Measurements from ENCODE around the gene PINK1.

The PINK1 gene

DNA sequence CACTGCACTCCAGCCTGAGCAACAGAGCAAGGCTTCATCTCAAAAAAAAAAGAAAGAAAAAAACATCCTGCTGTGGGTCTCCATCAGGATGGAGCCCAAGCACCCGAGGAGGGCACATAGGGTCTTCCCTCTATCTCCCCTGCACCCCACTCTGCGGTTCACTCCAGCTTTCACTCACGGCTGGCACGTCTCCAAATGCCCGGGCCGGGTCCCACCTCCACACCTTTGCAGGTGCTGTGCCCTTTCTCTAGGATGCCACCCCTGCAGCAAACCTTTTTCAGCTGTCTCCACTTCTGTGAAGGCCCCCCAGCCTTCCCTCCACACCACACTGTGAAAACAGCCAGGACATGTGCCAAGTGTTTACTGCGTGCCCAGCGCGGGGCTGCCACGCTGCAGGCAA, 50.4 kb downstream of the PINK1 start:
- no peak overlapping the region for H4K12ac ChIP-seq (ENCODE audit: low read depth, low read length)
- H3K4ac ChIP-seq (ENCODE audit: low read depth, low read length), result no peak overlapping the region
- H3K4me3 ChIP-seq (ENCODE audit: low read depth, low read length), result peak overlapping the region; percentile 34
- H3K18ac ChIP-seq (ENCODE audit: low read length), result no peak overlapping the region
- H2AK5ac ChIP-seq (ENCODE audit: low read length), result no peak overlapping the region
- H3K4me2 ChIP-seq (ENCODE audit: low read length), result no peak overlapping the region
- no peaks in the 10 kb centered on the region for H3K9me3 ChIP-seq (ENCODE audit: insufficient read depth, low read depth, low read length)
- no peak overlapping the region for H2BK120ac ChIP-seq (ENCODE audit: insufficient read depth, low read length, poor library complexity)
- DNase-seq, result no peak
- H3K14ac ChIP-seq (ENCODE audit: low read length), result no peak overlapping the region
- no peaks in the 10 kb centered on the region for H3K4me1 ChIP-seq (ENCODE audit: control insufficient read depth in 1 of 2, insufficient read depth in 2 of 2, low read length in 2 of 2)
- H3K27ac ChIP-seq (ENCODE audit: low read depth, low read length), result no peak overlapping the region
- H3K9ac ChIP-seq (ENCODE audit: low read length), result no peak overlapping the region
- no peak overlapping the region for H2BK12ac ChIP-seq (ENCODE audit: low read length)
- no peaks in the 10 kb centered on the region for H3K27me3 ChIP-seq (ENCODE audit: insufficient read depth, low read length)
- no peak overlapping the region for H2AFZ ChIP-seq (ENCODE audit: insufficient read depth, low read length, poor library complexity)
- H3K79me2 ChIP-seq (ENCODE audit: control insufficient read depth, insufficient read depth, low read length, poor library complexity), result no peaks in the 10 kb centered on the region
- no peak overlapping the region for H2BK5ac ChIP-seq (ENCODE audit: low read depth, low read length, poor library complexity)
- no peaks in the 10 kb centered on the region for H3K36me3 ChIP-seq (ENCODE audit: control insufficient read depth in 1 of 2, insufficient read depth in 2 of 2, low read length in 2 of 2)
- H4K8ac ChIP-seq (ENCODE audit: low read depth, low read length), result no peak overlapping the region
- H3K23ac ChIP-seq (ENCODE audit: low read length), result no peak overlapping the region
- H3K79me1 ChIP-seq (ENCODE audit: low read length), result no peaks in the 10 kb centered on the region
- no peak overlapping the region for H4K91ac ChIP-seq (ENCODE audit: low read depth, low read length)
- WGBS (ENCODE audit: extremely low coverage, insufficient coverage, insufficient read length), result no CpG with 5 or more reads among the region's 10 CpGs

- Histone ChIP-seq H2BK12ac (ENCODE audit: low read length) (no peak overlapping the region), H3K79me1 (ENCODE audit: low read length) (no peaks in the 10 kb centered on the region), H3K79me2 (ENCODE audit: control insufficient read depth, insufficient read depth, low read length, poor library complexity) (no peaks in the 10 kb centered on the region), H2BK5ac (ENCODE audit: low read depth, low read length, poor library complexity) (no peak overlapping the region), H3K9me3 (ENCODE audit: insufficient read depth, low read depth, low read length) (no peaks in the 10 kb centered on the region), H3K14ac (ENCODE audit: low read length) (no peak overlapping the region), H3K27me3 (ENCODE audit: insufficient read depth, low read length) (no peaks in the 10 kb centered on the region), H2AFZ (ENCODE audit: insufficient read depth, low read length, poor library complexity) (no peak overlapping the region), H3K27ac (ENCODE audit: low read depth, low read length) (no peak overlapping the region), H4K91ac (ENCODE audit: low read depth, low read length) (no peak overlapping the region), H3K18ac (ENCODE audit: low read length) (no peak overlapping the region), H4K12ac (ENCODE audit: low read depth, low read length) (no peak overlapping the region), H3K4ac (ENCODE audit: low read depth, low read length) (no peak overlapping the region), H4K8ac (ENCODE audit: low read depth, low read length) (no peak overlapping the region), H3K36me3 (ENCODE audit: control insufficient read depth in 1 of 2, insufficient read depth in 2 of 2, low read length in 2 of 2) (no peaks in the 10 kb centered on the region), H3K4me2 (ENCODE audit: low read length) (no peak overlapping the region), H3K9ac (ENCODE audit: low read length) (no peak overlapping the region), H2BK120ac (ENCODE audit: insufficient read depth, low read length, poor library complexity) (no peak overlapping the region), H3K4me1 (ENCODE audit: control insufficient read depth in 1 of 2, insufficient read depth in 2 of 2, low read length in 2 of 2) (no peaks in the 10 kb centered on the region), H3K4me3 (ENCODE audit: low read depth, low read length) (peak overlapping the region; percentile 34), H3K23ac (ENCODE audit: low read length) (no peak overlapping the region), H2AK5ac (ENCODE audit: low read length) (no peak overlapping the region)
- no CpG with 5 or more reads among the region's 13 CpGs for WGBS (ENCODE audit: extremely low coverage, insufficient coverage, insufficient read length)
- no peak for DNase-seq
These were observed 50.9 kb downstream of the PINK1 start for GRCh38 chr1:20684050-20684620.

GRCh38 chr1:20684651-20685050, 51.4 kb downstream of the PINK1 start:
- no peaks in the 10 kb centered on the region for H3K9me3 ChIP-seq (ENCODE audit: insufficient read depth, low read depth, low read length)
- no CpG with 5 or more reads among the region's 14 CpGs for WGBS (ENCODE audit: extremely low coverage, insufficient coverage, insufficient read length)
- no peaks in the 10 kb centered on the region for H3K79me2 ChIP-seq (ENCODE audit: control insufficient read depth, insufficient read depth, low read length, poor library complexity)
- no peak overlapping the region for H2BK5ac ChIP-seq (ENCODE audit: low read depth, low read length, poor library complexity)
- H3K9ac ChIP-seq (ENCODE audit: low read length), result no peak overlapping the region
- H2AK5ac ChIP-seq (ENCODE audit: low read length), result no peak overlapping the region
- no peaks in the 10 kb centered on the region for H3K36me3 ChIP-seq (ENCODE audit: control insufficient read depth in 1 of 2, insufficient read depth in 2 of 2, low read length in 2 of 2)
- H3K23ac ChIP-seq (ENCODE audit: low read length), result no peak overlapping the region
- H2AFZ ChIP-seq (ENCODE audit: insufficient read depth, low read length, poor library complexity), result no peak overlapping the region
- H3K4me3 ChIP-seq (ENCODE audit: low read depth, low read length), result no peak overlapping the region
- H3K27me3 ChIP-seq (ENCODE audit: insufficient read depth, low read length), result no peaks in the 10 kb centered on the region
- H3K4me1 ChIP-seq (ENCODE audit: control insufficient read depth in 1 of 2, insufficient read depth in 2 of 2, low read length in 2 of 2), result no peaks in the 10 kb centered on the region
- H3K18ac ChIP-seq (ENCODE audit: low read length), result no peak overlapping the region
- H4K8ac ChIP-seq (ENCODE audit: low read depth, low read length), result no peak overlapping the region
- no peaks in the 10 kb centered on the region for H3K79me1 ChIP-seq (ENCODE audit: low read length)
- H4K12ac ChIP-seq (ENCODE audit: low read depth, low read length), result no peak overlapping the region
- H3K4ac ChIP-seq (ENCODE audit: low read depth, low read length), result no peak overlapping the region
- no peak overlapping the region for H2BK12ac ChIP-seq (ENCODE audit: low read length)
- H4K91ac ChIP-seq (ENCODE audit: low read depth, low read length), result no peak overlapping the region
- DNase-seq, result no peak
- no peak overlapping the region for H3K27ac ChIP-seq (ENCODE audit: low read depth, low read length)
- H3K14ac ChIP-seq (ENCODE audit: low read length), result no peak overlapping the region
- no peak overlapping the region for H2BK120ac ChIP-seq (ENCODE audit: insufficient read depth, low read length, poor library complexity)
- H3K4me2 ChIP-seq (ENCODE audit: low read length), result no peak overlapping the region

GRCh38 chr1:20685099-20685662, 51.9 kb downstream of the PINK1 start:
- Histone ChIP-seq H4K8ac (ENCODE audit: low read depth, low read length) (no peak overlapping the region), H3K79me1 (ENCODE audit: low read length) (no peaks in the 10 kb centered on the region), H3K18ac (ENCODE audit: low read length) (no peak overlapping the region), H3K9ac (ENCODE audit: low read length) (no peak overlapping the region), H3K27me3 (ENCODE audit: insufficient read depth, low read length) (no peaks in the 10 kb centered on the region), H3K79me2 (ENCODE audit: control insufficient read depth, insufficient read depth, low read length, poor library complexity) (no peaks in the 10 kb centered on the region), H3K27ac (ENCODE audit: low read depth, low read length) (no peak overlapping the region), H3K14ac (ENCODE audit: low read length) (no peak overlapping the region), H3K4me1 (ENCODE audit: control insufficient read depth in 1 of 2, insufficient read depth in 2 of 2, low read length in 2 of 2) (no peaks in the 10 kb centered on the region), H3K4me3 (ENCODE audit: low read depth, low read length) (no peak overlapping the region), H3K23ac (ENCODE audit: low read length) (no peak overlapping the region), H3K4me2 (ENCODE audit: low read length) (no peak overlapping the region), H2BK120ac (ENCODE audit: insufficient read depth, low read length, poor library complexity) (no peak overlapping the region), H3K36me3 (ENCODE audit: control insufficient read depth in 1 of 2, insufficient read depth in 2 of 2, low read length in 2 of 2) (no peaks in the 10 kb centered on the region), H2AK5ac (ENCODE audit: low read length) (no peak overlapping the region), H2BK12ac (ENCODE audit: low read length) (no peak overlapping the region), H4K91ac (ENCODE audit: low read depth, low read length) (no peak overlapping the region), H3K9me3 (ENCODE audit: insufficient read depth, low read depth, low read length) (no peaks in the 10 kb centered on the region), H2AFZ (ENCODE audit: insufficient read depth, low read length, poor library complexity) (no peak overlapping the region), H2BK5ac (ENCODE audit: low read depth, low read length, poor library complexity) (no peak overlapping the region), H4K12ac (ENCODE audit: low read depth, low read length) (no peak overlapping the region), H3K4ac (ENCODE audit: low read depth, low read length) (no peak overlapping the region)
- DNase-seq, result no peak
- no CpG with 5 or more reads among the region's 21 CpGs for WGBS (ENCODE audit: extremely low coverage, insufficient coverage, insufficient read length)
